Activated naive CD4-positive, alpha-beta T cell treated with anti-CD3 and anti-CD28 coated beads, Interleukin-2, amount 50 U/mL, for 72 hours (primary cell): ENCODE measurements around the gene RPS15. TPM values are rescaled to one million over a fixed set of nuclear protein-coding genes. Genes with fewer than 3 reads are reported as not detected.

ENCODE experiments used
- ATAC-seq, 2 donors: fragments of 150-1000 bp; cut with Tn5 transposase; 2 replicates each; pipeline ENCODE4 v1.10.0; 2021; ENCODE audit warnings: mild to moderate bottlenecking in 2 of 2, moderate library complexity in 2 of 2
- DNase-seq, 2 donors: peaks; one replicate each; pipeline ENCODE4 v3.0.0; 2021 to 2022; ENCODE audit warnings: low spot score in 2 of 2
- H3K27ac Mint-ChIP-seq, 2 donors: one replicate each; pipeline ENCODE4 v1.8.0; 2022; ENCODE audit warnings: mild to moderate bottlenecking in 2 of 2, mixed read lengths in 2 of 2
- H3K36me3 Mint-ChIP-seq, 2 donors: one replicate each; pipeline ENCODE4 v1.8.0; 2022; ENCODE audit warnings: mixed read lengths in 2 of 2
- H3K9me3 Mint-ChIP-seq, 2 donors: one replicate each; pipeline ENCODE4 v1.8.0; 2022; ENCODE audit warnings: mixed read lengths in 2 of 2
- total RNA-seq, 2 donors: library from RNA; stranded (reverse); gene quantifications; one replicate each; pipeline ENCODE4 v1.2.3, GENCODE V29; 2022

The RPS15 gene
- total RNA-seq, 2 donors from 2014 or later = 1,495 to 1,747 TPM

DNA sequence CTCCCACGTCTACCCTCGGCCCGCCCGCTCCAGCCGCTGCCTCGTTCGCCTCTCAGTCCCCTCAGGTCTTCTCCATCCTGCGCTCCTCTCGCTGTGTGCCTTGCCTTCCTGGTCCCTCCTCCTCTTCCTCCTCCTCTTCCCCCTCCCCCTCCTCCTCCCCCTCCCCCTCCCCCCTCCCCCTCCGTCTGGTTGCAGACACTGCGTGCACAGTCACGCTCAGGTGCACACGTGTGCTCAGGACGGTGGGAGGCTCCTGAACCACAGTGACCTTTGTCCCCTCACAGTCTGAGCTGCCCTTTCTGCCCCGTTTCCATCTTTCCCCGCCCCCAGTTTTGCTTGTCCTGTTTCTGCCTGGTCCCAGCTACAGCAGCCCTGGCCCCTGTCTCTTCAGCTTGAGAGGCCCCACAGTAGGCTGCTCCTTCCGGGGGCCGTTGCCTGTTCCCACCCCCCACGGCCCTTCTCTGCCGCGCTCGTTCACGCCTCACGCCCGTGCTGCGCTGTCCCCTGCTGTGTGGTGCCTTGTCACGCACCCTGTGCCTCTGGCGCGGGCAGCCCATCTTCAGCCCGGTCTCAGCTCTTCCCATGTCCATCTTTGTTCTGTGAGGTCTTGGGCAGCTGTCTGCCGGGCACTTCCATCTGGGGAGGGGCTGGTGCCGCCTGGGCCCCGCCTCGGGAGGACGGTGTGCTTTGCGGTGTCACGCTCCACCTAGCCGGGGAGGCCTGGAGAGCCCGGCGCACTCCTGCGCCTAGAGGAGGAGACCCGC lies 13.8 kb upstream of the RPS15 start:
- Mint-ChIP-seq H3K9me3 (no peaks in the 10 kb centered on the region), H3K36me3 (peaks cover 11 to 17% of the 10 kb centered on the region in 2 donors), H3K27ac (no peak overlapping the region)
- ATAC-seq (no peak), DNase-seq (no peak)

DNA sequence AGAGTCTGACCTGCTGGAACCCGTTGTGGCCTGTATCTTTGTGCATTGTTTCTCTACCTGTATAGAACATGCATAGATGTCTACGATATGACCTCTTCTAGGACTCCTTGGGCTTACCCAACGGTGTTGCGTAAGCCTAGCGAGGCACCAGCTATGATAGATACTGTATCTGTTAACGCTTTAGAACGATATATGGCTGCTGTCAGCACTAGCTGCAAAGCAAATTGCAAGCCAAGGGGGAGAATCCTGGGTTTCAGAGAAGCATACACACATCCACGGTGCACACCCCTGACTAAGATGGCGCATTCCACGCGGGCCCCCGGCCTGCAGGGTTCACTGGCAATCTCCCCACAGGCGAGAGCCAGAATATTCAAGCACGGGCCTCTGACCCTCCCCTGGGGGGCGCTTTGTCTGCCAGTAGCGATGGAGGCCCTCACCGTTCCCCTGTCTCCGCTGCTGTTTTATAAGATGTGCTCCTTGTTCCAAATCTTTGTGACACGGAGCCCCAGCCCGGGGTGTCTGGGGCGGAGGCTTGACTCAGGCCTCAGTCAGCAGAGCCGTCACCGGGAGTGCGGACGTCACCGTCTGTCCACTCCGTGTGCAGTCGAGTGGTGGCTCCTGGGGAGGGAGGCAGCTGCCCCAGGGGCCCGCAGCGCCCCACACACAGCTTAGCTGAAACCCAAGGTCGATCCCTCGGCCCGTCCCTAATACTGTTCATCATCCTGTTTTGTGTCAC lies 12.9 kb upstream of the RPS15 start:
- ATAC-seq = no peak
- Mint-ChIP-seq H3K27ac (peak overlapping the region in 1 of 2 donors; percentile 85), H3K36me3 (peaks cover 11 to 15% of the 10 kb centered on the region in 2 donors), H3K9me3 (no peaks in the 10 kb centered on the region)
- DNase-seq = no peak

DNA sequence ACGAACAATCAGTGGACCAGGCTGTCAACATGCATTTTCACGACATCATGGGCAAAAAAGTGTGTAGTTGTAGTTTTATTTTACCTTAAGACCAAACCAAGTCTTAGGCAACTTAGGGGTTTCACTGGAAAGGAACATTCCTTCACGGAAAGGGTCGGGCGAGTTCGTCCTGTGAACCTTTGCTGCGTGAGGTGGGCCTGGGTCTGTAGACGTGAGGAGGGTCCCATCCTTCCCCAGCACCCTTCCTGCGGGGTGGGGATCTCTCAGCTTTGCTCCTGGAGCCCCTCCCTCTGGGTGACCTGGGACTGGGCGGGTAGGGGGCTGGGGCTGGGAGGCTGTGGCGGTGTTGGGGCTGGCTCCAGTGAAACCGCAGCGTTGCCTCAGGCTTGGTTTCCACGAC lies 12.3 kb upstream of the RPS15 start:
- ATAC-seq = no peak
- no peaks in the 10 kb centered on the region for H3K9me3 Mint-ChIP-seq
- H3K36me3 Mint-ChIP-seq = peaks cover 11 to 15% of the 10 kb centered on the region in 2 donors
- DNase-seq = no peak
- no peak overlapping the region for H3K27ac Mint-ChIP-seq

DNA sequence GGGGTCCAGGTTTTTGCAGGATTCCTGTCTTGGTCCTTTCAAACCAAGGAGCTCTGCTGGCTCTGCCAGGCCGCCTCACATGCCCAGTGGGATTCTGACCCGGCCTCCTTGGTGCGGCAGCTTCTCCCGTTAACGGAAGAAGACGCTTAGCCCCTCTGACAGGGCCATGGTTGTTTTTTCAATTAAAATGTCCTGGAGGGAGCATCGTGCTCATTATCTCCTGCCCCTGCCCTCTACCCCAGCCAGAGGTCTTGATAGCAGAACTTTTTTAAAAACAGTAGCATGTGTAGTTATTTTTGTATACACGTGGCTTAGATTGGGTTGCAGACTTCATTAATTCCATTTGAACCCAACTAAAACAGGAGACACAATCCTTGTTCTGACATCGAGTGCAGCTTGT lies 11.5 kb upstream of the RPS15 start:
- H3K36me3 Mint-ChIP-seq = peaks cover 11 to 15% of the 10 kb centered on the region in 2 donors
- ATAC-seq = no peak
- no peak overlapping the region for H3K27ac Mint-ChIP-seq

DNA sequence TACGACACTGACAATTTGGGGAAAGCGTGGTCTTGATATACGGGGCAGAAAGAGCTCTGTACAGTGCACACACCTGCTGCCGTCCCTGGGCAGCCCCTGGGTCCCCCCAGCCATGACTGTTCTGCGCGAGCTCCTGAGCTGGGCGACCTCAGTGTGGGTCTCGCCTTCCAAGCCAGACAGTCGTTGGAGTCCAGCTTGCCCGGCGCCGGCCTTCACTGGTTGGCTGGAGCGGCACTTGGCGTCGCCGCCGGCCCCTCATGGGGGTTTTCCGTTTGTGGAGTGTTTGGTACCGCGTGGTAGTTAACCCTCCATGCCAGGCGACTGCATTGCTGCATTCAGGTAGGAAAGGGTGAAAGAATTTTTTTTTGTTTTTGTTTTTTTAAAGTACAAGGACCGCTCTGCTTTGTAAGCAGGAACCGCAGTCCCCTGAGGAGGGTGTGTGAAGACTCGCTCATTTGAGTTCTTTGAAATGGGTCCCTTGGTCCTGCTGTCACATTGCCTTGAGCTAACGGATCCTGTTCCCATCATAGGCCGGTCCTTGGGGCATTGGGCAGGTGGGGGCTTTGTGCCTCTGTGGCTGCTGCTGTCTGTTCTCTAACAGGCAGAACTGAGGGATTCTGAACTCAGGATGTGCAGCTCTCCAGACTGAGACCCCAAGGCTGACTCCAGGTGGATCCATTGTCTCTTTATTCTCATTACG lies 10.8 kb upstream of the RPS15 start:
- no peak for ATAC-seq
- peaks cover 11 to 14% of the 10 kb centered on the region in 2 donors for H3K36me3 Mint-ChIP-seq

More for the DNA sequence above, 11.5 kb upstream of the RPS15 start:
- DNase-seq = no peak
- no peaks in the 10 kb centered on the region for H3K9me3 Mint-ChIP-seq

DNA sequence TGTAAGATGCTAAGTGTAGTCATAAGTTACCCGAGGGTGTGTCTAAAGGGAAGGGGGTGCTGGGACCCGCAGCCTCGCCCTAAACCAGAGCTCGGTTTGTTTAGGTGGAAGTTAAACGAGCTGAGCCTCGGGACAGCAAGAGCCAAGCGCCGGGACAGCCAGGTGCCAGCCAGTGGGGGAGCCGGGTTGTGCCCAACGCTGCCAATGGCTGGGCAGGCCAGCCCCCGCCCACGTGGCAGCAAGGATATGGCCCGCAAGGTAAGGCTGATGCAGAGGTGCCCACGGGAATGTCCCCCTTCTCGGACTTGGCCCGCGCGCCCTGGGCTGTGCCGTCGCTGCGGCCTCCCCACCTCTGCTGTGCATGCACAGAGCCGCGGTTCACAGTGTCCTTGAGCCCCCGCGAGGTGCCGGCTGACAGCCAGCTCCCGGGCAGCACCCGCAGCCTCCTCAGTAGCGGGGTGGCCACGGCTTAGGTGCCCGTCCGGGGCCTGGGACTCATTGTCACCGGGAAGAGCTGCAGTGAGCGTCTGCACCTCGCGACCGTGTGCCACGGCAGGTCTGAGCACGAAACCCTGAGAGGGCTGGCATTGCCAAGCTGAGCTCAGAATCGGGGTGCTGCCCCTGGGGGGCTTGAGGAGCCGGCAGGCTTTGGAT lies 9.3 kb upstream of the RPS15 start:
- ATAC-seq (no peak), DNase-seq (no peak)
- H3K36me3 Mint-ChIP-seq = peaks cover 0 to 4% of the 10 kb centered on the region in 2 donors
- no peak overlapping the region for H3K27ac Mint-ChIP-seq
- H3K9me3 Mint-ChIP-seq = no peaks in the 10 kb centered on the region

More for the DNA sequence above, 10.8 kb upstream of the RPS15 start:
- DNase-seq = no peak
- no peaks in the 10 kb centered on the region for H3K9me3 Mint-ChIP-seq
- H3K27ac Mint-ChIP-seq = no peak overlapping the region

DNA sequence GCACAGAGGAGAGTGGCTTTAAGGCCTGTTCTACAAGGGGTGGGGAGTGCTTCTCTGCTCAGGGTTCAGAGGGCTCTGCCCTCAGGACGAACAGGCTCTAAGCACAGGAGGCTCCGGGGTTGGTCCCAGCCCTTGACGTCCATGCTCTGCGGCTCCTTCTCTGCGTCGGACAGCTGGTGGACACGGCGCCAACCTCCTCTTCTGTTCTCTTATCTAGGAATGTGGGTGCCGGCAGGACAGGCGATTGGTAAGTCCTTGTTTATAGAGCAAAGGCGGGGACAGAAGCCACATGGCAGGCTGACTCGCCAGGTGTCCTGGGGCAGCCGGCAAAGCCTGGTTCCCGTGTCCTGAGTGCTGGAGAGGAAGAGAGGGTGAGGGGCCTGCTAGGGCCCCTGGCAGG lies 8.4 kb upstream of the RPS15 start:
- DNase-seq (no peak), ATAC-seq (no peak)
- H3K27ac Mint-ChIP-seq = peak overlapping the region in 1 of 2 donors; percentile 89
- peaks cover 0 to 4% of the 10 kb centered on the region in 2 donors for H3K36me3 Mint-ChIP-seq
- H3K9me3 Mint-ChIP-seq = no peaks in the 10 kb centered on the region

DNA sequence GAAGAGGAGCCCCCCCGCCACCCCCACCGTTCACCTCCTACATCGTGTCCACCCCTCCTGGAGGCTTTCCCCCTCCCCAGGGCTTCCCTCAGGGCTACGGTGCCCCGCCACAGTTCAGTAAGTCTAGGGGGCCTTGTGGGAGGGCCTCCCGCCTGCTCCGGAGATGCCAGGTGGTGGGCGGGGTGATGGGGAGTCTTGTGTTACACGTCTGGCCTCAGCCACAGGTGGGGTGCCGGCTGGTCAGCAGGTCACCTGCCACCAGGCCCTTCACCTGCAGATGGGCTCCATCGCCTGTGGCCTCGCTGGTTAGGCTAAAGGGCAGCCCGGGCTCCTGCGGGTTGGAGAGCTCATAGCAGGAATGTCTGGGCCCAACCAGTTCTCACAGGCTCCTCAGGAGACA lies 8.0 kb upstream of the RPS15 start:
- no peaks in the 10 kb centered on the region for H3K9me3 Mint-ChIP-seq
- ATAC-seq (no peak), DNase-seq (no peak)
- no peak overlapping the region for H3K27ac Mint-ChIP-seq
- H3K36me3 Mint-ChIP-seq = no peaks in the 10 kb centered on the region

DNA sequence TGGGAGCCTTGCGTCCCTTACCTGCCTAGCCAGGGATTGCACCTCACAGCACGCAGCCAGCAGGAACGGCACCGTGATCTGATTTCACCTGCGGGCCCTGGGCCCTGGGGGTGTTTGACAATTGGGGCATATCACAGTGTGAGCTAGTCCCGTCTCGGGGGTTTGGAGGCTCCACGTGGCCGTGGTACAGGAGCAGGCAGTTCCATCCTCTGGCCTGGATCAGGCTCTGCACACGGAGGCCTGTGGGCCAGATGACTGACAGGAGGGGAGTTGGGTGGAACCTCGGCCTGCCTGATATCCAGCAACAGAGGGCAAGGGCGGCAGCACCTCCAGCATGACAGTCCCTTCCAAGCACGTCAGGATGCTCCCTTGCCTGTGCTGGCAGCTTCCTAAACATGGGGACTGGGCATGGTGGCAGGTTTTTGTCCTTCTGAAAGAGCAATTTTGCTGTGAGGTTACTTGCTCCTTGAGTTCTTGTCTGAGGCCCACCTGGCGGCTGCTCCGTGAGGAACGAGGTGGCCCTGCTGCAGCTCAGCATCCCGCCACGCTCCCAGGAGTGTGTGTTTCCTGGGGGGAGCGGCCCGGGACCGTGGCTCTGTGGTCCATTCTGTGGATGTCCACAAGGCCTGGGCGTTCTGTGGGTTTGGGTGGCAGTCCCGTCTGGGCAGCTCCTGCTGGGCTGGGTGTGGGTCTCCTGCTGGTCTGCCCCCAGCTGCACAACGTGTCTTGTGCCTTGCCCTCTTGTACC lies 6.3 kb upstream of the RPS15 start:
- no peaks in the 10 kb centered on the region for H3K36me3 Mint-ChIP-seq
- DNase-seq (no peak), ATAC-seq (no peak)
- H3K27ac Mint-ChIP-seq = peak overlapping the region in 1 of 2 donors; percentile 68
- no peaks in the 10 kb centered on the region for H3K9me3 Mint-ChIP-seq

DNA sequence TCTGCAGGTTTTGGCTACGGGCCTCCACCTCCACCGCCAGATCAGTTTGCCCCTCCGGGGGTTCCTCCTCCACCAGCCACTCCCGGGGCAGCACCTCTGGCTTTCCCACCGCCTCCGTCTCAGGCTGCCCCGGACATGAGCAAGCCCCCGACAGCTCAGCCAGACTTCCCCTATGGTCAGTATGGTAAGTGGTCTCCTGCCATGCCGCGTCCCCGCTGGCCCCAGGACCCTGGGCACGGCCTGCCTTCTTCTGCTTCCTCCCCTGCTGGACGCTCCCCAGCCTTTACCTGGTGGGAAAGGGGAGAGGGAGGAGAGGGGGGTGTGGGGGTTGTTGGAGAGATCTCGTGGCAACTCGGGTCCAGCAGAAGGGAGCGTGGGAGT lies 5.7 kb upstream of the RPS15 start:
- H3K36me3 Mint-ChIP-seq = no peaks in the 10 kb centered on the region
- DNase-seq (no peak), ATAC-seq (no peak)
- no peaks in the 10 kb centered on the region for H3K9me3 Mint-ChIP-seq
- H3K27ac Mint-ChIP-seq = peak overlapping the region in 1 of 2 donors; percentile 23

DNA sequence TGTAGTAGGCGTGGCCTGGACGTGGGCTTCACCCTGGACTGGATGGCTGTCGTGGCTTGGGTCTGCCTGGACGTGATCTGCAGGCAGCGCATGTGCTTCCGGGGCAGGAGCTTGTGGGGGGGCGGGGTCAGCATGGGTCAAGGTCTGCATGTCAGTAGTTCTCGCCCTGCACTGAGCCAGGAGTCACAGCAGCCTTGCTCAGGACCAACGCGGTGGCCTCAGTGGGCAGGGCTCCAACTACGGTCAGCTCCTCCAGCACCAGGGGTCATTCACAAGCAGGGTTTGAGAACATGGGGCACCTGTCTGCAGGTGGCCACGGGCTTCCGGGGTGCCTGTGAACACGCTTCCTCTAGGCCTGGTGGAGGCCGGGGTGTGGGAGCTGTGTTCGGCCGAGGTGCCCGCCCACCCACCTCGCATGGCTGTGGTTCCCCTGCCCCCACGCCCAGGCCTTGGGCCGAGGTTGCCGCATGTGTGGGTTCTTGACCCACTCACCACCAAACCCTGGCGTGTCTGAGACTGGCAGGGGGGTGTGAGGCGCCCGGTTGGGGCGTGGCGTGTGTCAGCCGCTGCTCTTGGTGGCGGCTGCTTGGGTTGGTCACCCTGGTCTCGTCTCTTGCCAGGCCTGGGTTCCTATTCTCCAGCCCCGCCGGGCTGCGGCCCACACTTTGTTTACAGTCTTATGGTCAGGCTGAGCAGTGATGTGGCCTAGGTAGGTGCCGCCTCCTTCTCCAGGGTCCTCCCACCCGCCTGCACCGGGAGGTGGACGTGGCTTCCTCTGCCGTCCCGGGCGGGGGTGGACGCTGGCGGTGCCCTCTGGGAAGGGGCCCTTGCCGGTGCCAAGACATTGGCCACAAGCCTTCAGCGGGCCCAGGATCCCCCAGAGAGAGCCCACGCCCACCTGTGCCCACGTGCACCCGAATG lies 4.8 kb upstream of the RPS15 start:
- ATAC-seq = no peak
- Mint-ChIP-seq H3K9me3 (no peaks in the 10 kb centered on the region), H3K36me3 (peaks cover 4 to 5% of the 10 kb centered on the region in 2 donors), H3K27ac (no peak overlapping the region)
- DNase-seq = no peak

DNA sequence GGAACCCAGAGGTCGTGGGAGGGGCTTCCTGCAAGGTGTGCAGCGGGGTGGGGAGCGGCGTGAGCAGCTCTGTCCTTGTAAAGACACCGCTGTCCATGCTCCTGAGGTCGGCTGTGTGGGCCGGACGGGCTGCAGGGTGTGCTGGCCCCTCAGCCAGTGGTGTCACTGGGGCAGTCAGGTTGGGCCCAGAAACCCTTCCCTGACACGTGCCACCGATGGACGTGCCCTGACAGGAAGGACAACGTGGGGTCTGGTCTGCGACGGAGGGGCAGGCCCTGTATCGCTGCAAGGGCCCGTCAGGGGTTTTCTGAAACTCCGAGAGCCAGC lies 4.2 kb upstream of the RPS15 start:
- Mint-ChIP-seq H3K36me3 (peaks cover 6 to 7% of the 10 kb centered on the region in 2 donors), H3K27ac (no peak overlapping the region), H3K9me3 (no peaks in the 10 kb centered on the region)
- no peak for DNase-seq
- no peak for ATAC-seq

DNA sequence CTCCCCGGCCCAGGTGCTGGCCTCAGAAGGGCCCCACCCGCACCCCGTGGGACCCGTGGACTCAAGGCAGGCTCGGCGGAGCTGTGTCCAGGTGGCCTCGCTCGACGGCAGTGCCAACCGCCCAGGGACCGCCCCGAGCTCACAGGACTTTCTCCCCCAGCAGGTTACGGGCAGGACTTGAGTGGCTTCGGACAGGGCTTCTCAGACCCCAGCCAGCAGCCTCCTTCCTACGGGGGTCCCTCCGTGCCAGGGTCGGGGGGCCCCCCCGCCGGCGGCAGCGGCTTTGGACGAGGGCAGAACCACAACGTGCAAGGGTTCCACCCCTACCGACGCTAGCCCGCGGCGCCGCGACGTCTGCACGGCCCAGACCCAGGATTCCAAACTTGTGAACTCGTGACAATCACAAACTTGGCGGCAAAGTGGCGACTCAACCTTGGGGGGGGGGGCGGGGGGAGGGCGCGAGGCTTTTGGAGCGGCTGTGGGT lies 3.6 kb upstream of the RPS15 start:
- Mint-ChIP-seq H3K36me3 (peaks cover 9 to 12% of the 10 kb centered on the region in 2 donors), H3K9me3 (no peaks in the 10 kb centered on the region), H3K27ac (no peak overlapping the region)
- ATAC-seq (no peak), DNase-seq (no peak)

DNA sequence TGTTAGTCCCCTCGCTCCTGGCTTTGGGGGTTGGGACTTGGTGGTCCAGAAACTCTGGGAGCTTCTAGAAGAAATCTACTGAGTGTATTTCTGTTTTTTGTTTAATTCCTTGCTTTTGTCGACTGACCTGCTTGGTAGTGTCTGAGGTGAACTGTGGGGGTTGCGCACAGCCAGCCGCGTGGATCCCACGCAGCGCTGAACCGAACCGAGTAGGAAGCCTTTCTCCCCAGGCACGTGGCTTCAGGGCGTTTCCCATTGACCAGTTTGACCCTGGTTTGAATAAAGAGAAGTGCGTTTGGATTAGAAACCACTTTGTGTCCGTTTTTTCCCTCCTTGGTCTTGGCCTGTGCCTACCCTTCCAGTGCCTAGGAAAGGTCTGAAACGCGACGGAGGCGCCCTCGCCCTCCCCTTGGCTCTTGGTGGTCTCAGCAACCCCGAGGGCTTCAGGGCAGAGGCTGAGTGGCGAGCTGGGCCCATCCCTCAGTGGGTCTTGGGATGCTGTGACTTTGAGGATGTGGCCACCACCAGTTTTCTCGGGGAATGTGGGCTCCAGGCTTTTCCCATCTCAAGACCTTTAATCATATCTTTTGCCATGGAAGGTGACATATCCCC lies 2.7 kb upstream of the RPS15 start:
- DNase-seq = no peak
- no peak for ATAC-seq
- H3K27ac Mint-ChIP-seq = no peak overlapping the region
- H3K9me3 Mint-ChIP-seq = no peaks in the 10 kb centered on the region
- H3K36me3 Mint-ChIP-seq = peaks cover 18 to 19% of the 10 kb centered on the region in 2 donors

DNA sequence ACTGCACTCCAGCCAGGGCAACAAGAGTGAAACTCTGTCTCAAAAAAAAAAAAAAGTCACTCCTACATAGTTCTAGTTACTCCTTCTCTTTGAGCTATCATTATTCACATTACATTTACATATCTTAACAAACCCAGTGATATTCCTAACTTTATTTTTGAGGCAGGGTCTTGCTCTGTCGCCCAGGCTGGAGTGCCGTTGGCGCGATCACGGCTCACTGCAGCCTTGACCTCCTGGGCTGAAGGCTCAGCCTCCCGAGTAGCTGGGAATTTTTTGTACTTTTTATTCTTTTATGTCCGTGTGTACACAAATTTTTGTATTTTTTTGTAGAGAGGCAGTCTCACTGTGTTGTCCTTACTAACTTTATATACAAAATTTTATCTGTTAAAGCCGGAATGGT lies 587 bp upstream of the RPS15 start:
- DNase-seq (no peak), ATAC-seq (no peak)
- Mint-ChIP-seq H3K36me3 (peaks cover 24 to 36% of the 10 kb centered on the region in 2 donors), H3K9me3 (no peaks in the 10 kb centered on the region), H3K27ac (peak overlapping the region; percentile 100)
